Smooth muscle cell of bladder (primary cell): ENCODE results near the gene HSPA14. TPM values are rescaled to one million over a fixed set of nuclear protein-coding genes. Genes with fewer than 3 reads are reported as not detected.

ENCODE experiments used
- total RNA-seq: library from RNA; depleted of rRNA; stranded (reverse); fragments of >200 nt; gene quantifications from 2 replicates; pipeline ENCODE4 v1.2.3, GENCODE V29; 2014

Gene HSPA14, protein sequence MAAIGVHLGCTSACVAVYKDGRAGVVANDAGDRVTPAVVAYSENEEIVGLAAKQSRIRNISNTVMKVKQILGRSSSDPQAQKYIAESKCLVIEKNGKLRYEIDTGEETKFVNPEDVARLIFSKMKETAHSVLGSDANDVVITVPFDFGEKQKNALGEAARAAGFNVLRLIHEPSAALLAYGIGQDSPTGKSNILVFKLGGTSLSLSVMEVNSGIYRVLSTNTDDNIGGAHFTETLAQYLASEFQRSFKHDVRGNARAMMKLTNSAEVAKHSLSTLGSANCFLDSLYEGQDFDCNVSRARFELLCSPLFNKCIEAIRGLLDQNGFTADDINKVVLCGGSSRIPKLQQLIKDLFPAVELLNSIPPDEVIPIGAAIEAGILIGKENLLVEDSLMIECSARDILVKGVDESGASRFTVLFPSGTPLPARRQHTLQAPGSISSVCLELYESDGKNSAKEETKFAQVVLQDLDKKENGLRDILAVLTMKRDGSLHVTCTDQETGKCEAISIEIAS
- total RNA-seq = 10.4 and 11.9 TPM in 2 replicates

DNA sequence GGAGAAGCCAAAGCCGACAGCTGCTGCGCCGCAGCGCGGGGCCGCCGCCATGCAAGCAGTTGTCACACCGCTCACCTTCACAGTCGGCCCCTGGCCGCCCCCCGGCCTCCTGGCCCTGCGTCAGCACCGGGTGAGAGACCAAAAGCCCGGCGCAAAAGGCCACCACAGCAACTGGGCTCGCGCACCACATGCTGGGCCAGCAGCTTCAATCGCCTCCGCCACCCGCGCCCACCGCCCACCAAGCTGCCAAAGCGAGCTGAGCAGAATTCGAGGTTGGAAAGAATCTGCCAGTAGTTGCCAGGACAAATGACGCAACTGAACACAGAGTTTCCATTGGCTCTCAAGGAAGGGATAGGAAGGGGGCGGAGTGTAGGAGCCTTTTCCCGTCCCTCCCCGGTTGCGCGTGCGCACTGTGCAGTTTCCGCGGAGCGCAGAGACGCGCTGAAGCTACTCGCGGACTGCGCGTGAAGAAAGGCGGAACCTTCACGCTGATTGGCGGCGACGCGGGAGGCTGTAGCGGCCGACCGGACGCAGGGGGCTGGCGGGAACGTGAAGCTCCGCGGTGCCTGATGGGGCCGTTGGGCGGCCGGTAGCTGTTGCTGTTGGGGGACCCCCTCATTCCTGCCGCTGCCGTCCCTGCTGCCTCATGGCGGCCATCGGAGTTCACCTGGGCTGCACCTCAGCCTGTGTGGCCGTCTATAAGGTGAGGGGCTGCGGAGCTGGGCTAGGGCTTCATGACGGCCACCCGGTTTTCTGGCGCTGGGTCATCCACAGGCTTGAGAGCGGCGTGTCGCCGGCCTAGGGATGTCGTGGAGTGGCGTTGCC lies at the start of gene HSPA14, which contains the start of the genes CDNF and MSANTD7:
TSS of gene HSPA14 (plus strand) at position 550 of the 825 bp plus-strand sequence. CDS start at position 647, 97 bp downstream.
TSS of gene CDNF (minus strand) at position 281 of the 825 bp plus-strand sequence. CDS start at position 190, 91 bp downstream.
TSS of gene MSANTD7 (plus strand) at position 550 of the 825 bp plus-strand sequence. CDS start 3,979 bp downstream, outside the sequence.

DNA sequence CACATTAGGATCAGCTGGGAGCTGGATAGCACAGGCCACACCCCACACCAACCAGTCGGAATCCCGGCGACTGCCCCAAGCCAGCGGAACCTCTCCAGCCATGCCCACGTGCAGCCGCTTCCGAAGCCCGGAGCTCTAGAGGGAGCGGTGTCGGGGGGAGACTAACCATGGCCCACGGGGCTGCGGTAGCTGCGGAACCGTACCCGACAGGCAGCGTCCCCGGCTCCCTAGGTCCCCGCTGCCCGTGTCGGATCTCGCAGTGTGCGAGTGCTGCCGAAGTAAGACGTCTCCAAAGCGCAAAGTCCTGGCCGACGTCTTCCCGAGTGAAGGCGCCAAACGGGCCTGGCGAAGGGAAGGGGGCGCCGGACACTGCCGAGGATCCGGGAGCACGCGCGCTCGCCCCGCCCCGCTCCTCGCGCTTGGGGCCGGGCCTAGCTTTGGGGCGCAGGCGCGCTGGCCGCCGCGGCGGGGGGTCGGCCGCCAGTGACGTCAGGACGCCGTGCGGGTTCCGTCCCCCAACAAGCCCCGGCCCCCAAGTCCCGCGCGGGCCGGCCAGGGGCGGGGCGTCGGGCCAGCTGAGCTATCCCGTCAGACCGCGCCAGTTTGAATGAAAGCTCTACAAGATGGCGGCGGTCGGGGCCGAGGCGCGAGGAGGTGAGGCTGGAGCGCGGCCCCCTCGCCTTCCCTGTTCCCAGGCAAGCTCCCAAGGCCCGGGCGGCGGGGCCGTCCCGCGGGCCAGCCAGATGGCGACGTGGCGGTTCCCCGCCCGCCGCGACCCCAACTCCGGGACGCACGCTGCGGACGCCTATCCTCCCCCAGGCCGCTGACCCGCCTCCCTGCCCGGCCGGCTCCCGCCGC lies 40.4 kb downstream of the HSPA14 start, which contains the start of gene SUV39H2:
TSS of gene SUV39H2 (plus strand) at position 601 of the 858 bp plus-strand sequence. CDS start at position 624, 23 bp downstream.

Other genes with a start within 250 kb of the HSPA14 start
- 16.2 and 16.8 TPM in 2 replicates for gene FAM107B, start 63.4 kb upstream of the HSPA14 start, total RNA-seq
- 1.1 and 2.2 TPM in 2 replicates for gene CDNF, start 269 bp upstream of the HSPA14 start, total RNA-seq
- gene MSANTD7, start within 50 bp of the HSPA14 start, total RNA-seq = 14.5 and 17.2 TPM in 2 replicates
- gene SUV39H2, start 40.6 kb downstream of the HSPA14 start, total RNA-seq = 5.8 and 10.4 TPM in 2 replicates
- 7.8 and 7.9 TPM in 2 replicates for gene DCLRE1C, start 115.8 kb downstream of the HSPA14 start, total RNA-seq
- 0.28 TPM in 1 of 2 replicates, not detected in the other for gene MEIG1, start 121.1 kb downstream of the HSPA14 start, total RNA-seq
- under 0.01 and 0.09 TPM in 2 replicates for gene OLAH, start 205.6 kb downstream of the HSPA14 start, total RNA-seq